Stimulated activated CD8-positive, alpha-beta memory T cell treated with anti-CD3 and anti-CD28 coated beads, Interleukin-4, amount 100 ng/mL, for 24 hours (primary cell): ENCODE results near the gene ZSCAN31.

Source experiments
- DNase-seq: peaks from one replicate; pipeline ENCODE4 v3.0.0-alpha.2; 2020; ENCODE audit warnings: low read depth

ZSCAN31 gene

DNA sequence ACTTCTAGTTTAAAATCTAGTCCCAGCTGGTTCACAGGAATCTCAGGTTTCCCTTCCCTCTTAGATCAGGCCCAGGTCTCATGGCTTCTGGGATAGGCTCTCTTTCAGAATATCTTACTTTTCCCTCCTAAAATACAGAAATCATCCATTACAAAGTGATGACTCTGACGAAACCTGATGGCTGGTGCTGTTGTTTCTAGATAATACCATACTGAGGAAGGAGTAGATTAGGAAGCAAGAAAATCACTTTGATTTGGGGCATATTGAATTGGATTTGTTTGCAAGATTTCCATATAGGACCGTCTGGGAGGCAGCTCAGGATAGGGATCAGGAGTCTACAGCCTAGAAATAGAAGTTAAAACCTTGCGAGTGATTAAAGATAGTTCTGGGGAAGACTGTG, 17.4 kb upstream of the ZSCAN31 start:
- DNase-seq, result no peak

DNA sequence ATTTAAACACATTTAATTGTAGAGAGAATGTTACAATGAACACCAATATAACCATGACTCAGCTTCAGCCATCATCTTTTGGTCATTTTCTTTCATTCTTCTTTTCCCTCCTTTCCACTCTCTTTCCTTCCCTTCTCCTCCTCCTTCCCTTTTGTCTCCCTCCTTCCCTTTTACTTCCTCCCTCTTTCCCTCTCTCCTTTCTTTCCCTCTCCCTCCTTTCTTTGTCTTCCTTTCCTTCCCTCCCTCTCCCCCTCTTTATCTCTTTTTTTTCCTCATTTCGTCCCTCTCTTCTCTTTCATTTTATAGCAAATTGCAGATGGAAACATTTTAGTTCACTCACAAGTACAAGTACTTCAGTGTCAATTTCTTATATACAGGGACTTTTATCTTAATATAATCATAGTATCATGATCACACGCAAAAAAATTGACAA, 15.6 kb upstream of the ZSCAN31 start:
- no peak for DNase-seq

- no peak for DNase-seq
Measured at GRCh38 chr6:28351087-28351486, 15.1 kb upstream of the ZSCAN31 start.

DNA sequence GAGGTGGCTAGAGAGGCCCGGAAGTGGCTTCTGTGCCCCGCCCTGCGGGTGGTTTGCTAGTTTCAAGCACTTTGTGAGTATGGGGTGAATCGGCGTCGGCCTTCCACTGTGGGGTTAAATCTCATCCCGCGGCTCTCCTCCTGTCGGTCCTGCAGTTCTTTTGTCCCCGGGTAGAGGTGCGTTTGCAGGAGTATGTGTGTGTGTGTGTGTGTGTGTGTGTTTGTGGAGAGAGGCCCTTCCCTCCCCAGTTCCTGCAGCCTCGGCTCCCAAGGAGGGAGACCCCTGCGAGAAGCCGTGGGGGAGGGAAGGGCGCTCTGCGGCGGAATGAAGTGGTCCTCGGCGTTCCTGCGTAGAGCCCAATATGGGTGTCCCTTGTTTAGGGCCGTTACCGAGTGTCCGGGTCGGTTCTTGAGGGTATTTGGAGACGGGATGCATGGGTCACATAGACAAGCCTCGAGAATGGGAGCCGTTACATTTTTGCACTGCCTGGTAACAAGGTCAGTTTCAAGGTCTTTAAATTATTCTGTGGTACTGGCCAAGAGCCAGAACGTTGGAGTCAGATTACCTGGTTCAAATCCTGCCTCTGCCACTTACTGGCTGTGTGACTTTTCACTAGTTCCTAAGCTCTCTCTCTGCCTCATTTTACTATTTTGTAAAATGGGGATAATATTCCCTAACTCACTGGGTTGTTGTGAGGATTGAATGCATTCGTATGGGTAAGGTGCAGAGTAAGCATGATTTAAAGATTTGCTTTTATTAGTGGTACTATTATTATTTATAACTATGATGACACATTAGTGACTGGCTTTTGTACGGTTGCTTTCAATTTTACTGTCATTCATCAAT, 14.2 kb upstream of the ZSCAN31 start, which contains the start of gene ZKSCAN3:
TSS of gene ZKSCAN3 (plus strand) at position 56 of the 846 bp plus-strand sequence. CDS start 9,640 bp downstream, outside the sequence.
- peak; percentile 80 for DNase-seq

- no peak for DNase-seq
Measured at GRCh38 chr6:28349344-28349891, 13.5 kb upstream of the ZSCAN31 start.

- no peak for DNase-seq
Measured at GRCh38 chr6:28347119-28347518, 11.2 kb upstream of the ZSCAN31 start.

DNA sequence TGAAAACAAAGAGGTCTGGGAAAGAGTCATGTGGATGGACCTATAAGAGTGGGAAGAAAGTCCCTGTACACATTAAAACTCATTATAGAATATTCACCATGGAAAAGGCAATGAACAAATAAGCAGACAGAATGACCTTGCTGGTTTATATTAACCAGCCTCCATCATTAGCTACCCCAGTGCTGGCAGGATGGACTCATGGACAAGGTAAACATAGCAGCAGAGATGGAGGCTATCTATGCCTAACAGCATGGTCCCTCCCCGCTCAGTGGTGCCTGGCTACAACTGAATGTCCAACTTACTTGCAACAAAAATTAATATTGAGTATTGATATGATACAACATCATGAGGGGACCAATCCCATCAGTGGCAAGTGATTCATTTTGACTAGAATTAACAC, 9.3 kb upstream of the ZSCAN31 start:
- no peak for DNase-seq

GRCh38 chr6:28343898-28344677, 8.1 kb upstream of the ZSCAN31 start:
- DNase-seq, result no peak

- DNase-seq, result no peak
Measured at GRCh38 chr6:28340310-28341095, 4.6 kb upstream of the ZSCAN31 start.

DNA sequence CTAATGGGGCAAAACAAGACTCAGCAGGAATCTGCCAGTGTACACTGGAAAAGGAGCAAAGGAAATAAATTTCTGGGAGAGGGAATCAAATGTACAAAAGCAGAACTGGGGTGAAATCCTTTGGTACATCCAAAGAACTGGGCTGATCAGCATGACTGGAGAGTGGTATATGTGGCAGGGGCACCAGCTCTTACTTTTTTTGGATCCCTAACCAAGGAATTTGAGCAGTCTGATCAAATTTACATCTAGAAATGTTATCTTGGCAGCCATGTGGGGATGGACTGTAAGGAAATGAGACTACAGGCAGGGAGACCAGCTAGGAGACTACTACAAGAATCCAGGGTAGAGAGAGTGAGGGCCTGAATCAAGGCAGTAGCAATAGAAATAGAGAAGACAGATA, 1.2 kb upstream of the ZSCAN31 start:
- no peak for DNase-seq

GRCh38 chr6:28336284-28337120, 554 bp upstream of the ZSCAN31 start:
- no peak for DNase-seq

GRCh38 chr6:28335040-28335563, 846 bp downstream of the ZSCAN31 start:
- no peak for DNase-seq

DNA sequence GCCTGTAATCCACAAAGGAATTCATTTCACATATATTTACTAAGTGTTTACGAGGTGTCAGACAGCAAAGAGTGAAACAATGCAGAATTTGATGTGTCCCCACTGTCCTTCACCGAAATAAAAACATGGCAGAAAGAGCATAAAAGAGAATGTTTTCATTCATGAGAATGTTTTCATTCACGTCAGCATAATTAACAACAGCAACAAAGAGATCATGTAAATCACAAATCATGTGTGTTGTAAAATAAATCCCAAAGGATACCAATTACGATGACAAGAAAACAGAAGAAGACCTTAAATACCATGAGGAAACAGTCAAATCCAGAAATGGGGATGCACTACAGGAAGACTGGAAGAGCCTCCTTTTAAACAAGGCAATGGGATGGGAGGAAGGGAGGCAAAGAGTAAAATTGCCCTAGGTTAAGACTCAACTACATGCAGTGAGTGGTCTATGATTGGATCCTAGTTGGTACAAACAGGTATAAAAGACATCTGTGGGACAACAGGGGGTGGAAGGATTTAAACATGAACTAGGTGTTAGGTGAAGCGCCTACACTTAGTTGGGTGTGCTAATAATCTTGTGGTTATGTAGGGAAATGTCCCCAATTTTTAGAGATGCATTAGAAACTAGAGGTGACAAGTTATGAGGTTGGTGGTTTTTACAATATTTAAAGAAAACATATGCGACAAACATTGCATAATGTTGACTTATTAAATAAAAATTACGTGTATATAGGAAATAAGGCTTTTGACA, 1.5 kb downstream of the ZSCAN31 start:
- no peak for DNase-seq

GRCh38 chr6:28333599-28334018, 2.3 kb downstream of the ZSCAN31 start:
- DNase-seq, result no peak

- no peak for DNase-seq
Measured at GRCh38 chr6:28333047-28333446, 2.9 kb downstream of the ZSCAN31 start.

DNA sequence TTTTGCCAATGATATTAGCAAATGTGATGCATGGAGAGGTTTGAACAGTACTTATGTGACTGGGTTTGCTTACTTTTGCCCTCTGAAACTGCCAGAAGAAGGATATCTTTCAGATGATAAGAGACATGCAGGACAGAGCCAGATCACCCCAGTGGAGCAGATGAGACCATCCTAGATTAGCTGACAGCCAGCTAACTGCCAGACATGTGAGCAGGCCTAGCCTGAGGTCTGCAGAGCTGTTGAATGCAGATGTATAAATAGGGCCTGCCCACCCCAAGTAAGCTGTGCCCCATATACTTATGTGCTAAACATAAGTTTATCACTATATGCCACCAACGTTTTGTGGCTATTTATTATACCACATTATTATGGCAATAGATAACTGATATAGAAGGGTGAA, 5.9 kb downstream of the ZSCAN31 start:
- no peak for DNase-seq

DNA sequence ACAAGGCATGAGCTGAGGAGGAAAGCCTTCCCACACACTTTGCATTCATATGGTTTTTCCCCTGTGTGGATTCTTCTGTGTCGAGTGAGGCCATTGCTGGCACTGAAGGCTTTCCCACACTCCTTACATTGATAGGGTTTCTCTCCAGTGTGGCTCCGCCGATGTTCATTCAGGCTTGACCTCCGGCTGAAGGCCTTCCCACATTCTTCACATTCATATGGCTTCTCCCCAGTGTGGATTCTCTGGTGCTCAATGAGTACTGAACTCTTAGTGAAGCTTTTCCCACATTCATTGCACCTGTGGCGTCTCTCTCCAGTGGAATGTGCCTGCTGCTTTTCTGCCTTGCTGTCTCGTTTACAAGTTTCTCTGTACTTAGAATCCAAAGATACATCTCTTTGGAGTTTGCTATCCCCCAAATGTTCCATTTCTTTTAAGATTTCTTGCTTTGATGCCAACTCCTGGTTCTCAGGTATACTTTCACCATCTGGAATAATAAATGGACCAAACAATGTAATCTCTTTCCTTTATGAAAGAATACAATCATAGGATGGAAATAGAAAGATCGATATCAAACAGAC, 9.5 kb downstream of the ZSCAN31 start:
- DNase-seq, result no peak

- DNase-seq, result no peak
Measured at GRCh38 chr6:28323813-28324424, 12.0 kb downstream of the ZSCAN31 start.

DNA sequence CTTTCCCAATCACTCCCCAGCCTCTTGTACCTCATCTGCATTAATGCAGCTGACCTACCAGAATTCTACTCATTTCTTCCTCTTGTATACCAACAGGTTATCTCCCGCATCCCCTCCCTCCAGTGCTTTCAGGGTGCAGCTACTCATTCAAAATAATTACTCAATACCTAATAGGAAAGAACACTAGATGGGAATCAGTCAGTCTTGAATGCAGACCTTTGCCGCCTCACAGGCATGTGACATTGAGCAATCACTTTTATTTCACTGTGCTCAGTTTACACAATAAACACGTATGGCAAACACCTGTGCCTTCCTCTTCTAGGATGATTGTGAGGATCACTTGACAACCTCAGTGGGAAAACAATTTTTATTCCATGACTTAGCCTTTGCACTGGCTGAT, 13.3 kb downstream of the ZSCAN31 start:
- no peak for DNase-seq
